HG02884 (cell line): ENCODE data around the gene MYH15.

Experiments
- ATAC-seq: cut with Tn5 transposase; IDR thresholded peaks from one replicate; pipeline ENCODE4 v1.9.1; 2021; ENCODE audit warnings: mild to moderate bottlenecking, moderate library complexity; ENCODE audit not compliant: unreplicated experiment

MYH15 gene

DNA sequence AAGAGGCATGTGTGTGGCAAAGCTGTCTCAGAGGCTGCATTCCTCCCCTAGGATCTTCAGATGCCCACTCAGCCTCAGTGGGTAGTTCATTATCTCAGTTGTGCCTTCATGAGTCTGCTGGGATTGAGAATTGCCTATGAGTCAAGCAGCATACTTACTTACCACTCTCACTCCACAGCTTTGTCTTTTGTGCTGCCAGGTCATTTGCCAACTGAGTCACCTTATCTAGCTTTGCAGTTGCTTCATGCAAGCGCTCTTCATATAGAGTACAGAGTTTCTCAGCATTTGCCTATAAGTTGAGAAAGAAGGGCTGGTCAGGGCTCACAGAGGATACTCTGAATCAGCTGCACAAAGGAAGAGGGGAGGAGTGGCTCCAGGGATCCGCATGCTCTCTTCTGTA is 89.5 kb downstream of the MYH15 start:
- no peak for ATAC-seq

DNA sequence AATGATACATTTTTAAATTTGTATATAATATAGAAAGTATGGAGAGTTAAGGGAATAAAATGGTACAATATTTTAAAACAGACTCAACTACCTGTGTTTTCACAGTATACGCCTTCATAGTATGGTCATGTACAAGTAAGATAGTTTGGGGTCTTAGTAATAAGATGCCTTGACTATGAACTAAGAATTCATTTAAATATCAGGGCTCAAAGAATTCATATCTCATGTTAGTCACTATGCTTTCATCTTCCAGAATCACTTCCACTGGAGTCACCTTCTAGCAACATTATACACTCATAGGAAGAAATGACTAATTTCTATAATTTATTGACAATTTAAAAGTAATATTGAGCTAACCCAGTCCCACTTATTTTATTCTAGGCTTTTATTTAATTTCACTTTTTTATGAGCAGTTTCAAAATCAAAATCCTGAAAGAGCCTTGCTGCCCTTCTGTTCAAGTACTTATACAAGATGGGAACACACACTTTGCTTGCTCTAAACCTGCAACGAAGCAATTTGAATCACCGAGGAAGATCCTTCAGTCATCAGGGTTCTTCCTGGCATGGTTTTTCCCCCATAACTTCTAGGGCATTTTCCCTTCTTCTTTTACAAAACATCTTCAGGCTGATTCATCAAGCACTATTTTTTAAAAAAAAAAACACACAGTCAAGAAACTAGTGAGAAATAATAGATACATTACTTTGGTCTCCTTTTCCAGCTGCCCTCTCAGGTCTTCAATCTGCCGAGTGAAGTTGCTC is 94.1 kb downstream of the MYH15 start:
- ATAC-seq = no peak

DNA sequence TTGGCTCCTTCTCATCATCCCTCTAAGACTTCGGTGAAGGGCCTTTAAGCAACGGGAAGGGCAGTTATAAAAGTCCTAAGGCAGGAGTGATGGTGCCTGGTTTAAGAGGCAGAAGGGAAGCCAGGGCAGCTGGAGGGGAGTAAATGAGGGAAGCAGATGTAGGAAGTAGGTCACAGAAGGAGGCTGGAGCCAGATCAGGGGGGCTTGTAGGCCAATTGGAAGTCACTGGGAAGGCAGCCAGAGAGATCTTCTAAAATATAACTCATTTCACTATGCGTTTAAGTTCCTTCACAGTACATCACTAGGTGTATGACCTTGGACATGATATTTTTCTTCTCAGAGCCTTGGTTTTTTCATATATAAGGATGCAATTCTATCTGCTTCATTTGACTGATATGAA is 94.7 kb downstream of the MYH15 start:
- no peak for ATAC-seq

DNA sequence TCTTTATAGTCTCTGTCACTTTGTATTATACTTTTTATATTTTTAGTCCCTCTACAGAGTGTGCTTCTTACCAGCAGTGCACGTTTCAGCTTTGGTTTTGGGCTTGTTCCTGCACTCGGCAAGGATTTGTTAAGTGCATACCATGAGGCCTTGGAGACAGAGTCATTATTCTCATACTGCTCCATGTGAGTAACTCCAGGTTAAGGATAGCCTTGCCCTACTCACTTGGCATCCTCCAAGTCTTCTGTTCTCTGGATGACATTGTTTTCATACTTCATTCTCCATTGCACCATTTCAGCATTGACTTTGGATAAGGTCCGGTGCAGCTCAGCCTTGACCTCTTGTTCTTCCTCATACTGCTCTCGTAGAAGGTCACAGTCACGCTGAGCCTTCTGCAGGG is 96.4 kb downstream of the MYH15 start:
- ATAC-seq = no peak

DNA sequence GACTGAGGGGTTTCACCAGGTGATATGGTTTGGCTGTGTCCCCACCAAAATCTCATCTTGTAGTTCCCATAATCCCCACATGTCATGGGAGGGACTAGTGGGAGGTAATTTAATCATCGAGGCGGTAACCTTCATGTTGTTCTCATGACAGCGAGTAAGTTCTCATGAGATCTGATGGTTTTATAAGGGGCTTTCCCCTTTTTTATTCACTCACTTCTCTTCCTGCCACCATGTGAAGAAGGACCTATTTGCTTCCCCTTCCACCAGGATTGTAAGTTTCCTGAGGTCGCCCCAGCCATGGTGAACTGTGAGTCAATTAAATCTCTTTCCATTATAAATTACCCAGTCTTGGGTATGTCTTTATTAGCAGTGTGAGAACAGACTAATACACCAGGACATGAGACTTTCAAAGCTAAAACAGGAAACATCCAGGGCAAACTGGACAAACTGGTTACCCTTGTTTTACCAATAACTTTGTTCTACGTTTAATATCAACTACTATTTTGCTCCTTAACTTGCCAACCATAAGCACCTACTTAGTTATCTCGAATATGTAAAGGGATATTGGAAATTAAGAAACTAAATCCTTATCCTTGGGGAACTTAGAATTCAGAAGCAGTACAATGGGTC is 98.2 kb downstream of the MYH15 start:
- no peak for ATAC-seq

DNA sequence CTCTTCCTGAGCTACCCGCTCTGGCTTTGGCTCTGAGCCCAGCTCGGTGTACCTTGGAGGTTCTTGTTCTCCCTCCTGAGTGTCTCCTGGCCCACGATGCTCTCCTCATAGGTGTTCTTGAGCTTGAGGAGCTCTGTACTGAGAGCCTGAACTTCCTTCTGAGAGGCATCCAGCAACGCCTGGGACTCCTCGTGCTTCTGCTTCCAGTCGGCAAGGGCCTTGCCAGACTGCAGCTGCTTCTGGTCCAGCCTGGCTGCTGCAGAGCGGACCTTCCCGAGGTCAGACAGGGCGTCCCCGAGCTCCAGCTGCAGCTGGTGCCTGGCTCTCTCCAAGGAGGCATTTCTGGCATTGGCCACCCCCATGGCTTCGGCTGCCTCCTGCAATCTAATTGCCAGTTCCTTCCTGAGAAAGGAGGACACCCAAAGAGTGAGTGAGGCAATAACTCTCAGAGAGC is 99.8 kb downstream of the MYH15 start:
- ATAC-seq = no peak

DNA sequence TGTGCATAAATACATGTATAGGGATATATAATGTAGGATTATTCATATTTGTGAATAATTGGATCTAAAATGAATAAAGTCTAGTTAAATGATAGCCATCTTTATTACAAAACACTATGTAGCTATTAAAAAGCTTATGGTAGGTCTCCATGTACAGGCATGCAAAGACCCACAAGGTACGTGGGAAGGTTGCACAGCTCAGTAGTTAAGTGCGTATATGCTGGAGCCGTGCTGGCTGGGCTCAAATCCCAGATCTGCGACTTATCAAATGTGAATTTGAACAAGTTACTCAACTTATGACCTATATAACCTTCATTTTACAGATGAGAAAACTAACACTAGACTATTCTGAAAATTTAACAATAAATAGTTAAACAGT is 100.6 kb downstream of the MYH15 start:
- no peak for ATAC-seq

DNA sequence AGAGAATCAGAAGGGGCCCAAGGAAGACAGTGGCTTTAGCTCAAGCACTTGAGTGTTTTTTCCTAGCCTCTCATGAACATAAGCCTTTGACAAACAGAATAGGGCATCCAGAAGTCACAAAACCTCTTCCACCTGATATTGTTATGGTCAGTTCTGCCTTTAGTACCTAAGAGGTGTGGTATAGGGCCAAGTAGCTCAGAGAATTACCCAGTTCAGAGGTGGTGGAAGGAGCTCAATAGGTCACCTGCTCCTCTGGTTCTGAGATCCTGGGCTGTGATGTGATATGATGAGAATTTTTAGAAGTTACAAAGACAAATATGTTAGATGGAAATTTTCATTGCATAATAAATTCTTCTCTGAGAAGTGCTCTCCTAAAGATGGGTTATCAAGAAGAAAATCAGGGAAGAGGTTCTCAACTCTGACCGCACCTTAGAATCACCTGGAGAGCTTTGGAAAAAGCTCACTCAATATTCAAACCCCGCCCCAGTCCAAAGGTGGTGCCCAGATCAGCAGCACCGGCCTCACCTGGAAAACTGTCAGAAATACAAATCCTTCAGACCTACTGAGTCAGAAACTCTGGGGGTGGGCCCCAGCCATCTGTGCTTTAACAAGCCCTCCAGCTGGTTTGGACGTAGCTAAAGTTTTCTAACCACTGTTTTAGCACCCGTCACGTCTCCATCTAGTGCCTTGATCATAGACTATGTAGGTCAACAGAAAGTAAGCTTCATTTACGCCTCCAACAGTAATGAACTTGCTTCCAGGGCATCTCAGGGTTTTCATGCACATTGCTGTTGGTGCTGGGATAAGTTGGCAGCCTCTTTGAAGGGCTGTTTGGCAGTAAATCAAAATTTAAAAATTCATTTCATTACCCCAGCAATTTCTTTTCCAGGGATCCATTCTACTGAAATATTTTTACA is 101.3 kb downstream of the MYH15 start:
- no peak for ATAC-seq

DNA sequence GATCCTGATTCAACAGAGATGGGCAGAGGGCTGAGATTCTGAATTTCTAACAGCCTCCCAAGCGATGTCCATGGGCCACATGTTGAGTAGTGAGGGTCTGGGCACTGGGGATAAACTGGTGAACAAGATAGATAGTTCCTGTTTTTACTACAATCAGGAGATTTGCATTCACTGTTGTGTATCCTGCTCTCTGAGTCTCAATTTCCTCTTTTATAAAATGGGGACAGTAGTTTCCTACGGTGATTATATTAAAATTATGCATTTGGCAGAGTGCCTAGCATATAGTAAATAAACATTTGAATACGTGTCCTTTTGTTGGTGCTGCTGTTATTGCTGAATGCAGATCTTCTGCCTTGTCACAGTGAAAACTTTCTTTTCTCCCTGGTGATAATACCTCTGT is 102.5 kb downstream of the MYH15 start:
- ATAC-seq = no peak

DNA sequence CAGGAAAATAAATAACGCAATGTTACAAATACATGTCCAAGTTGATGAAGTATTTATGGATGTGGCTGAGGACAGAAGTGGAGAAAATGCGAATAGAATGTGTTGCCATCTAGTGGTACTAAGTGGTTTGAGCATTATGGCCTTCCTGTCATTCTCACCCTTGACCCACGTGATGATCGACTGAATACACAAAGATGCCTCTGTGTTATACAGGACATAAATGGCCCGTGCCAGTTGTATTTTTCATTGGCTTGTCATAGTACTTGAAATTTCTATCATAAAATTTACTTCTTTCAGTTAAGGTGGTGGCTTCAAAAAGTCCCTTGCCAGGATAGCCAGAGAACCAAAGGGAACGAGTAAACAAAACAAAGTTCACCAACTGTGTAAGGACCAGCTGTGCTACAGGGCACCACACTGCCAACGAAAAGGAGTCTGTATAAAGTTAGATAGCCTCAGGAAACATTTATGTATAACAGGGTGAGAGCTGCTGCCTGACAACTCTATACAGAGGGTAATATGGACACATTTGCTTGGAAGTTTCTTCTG is 103.7 kb downstream of the MYH15 start:
- peak; percentile 77 for ATAC-seq

DNA sequence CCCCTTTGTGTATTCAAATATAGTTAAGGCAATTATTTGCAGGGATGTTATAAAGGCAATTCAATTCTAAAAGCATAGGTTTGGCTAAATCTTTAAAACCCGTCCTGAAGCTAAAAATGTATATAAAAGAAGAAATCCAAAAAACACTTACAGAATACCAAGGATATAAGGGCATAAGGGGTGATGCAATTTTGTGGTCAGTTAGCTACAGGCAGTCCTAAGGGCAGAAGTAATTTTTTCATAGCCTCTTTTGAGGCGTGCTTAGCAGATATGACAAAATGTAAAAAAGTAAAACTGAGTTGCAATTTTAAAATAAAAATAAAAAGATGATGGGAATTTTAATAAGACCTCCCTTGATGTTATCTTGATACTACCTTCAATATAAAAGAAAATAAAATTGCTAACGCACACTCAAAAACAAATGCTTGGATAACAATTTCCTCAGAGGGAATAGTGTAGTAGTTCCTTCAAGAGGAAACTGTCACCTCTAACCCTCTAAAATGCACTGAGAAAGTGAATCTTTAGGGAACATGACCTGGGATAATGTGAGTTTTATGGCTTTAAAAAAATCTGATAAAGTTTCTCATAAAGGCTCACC is 104.2 kb downstream of the MYH15 start:
- ATAC-seq = no peak

DNA sequence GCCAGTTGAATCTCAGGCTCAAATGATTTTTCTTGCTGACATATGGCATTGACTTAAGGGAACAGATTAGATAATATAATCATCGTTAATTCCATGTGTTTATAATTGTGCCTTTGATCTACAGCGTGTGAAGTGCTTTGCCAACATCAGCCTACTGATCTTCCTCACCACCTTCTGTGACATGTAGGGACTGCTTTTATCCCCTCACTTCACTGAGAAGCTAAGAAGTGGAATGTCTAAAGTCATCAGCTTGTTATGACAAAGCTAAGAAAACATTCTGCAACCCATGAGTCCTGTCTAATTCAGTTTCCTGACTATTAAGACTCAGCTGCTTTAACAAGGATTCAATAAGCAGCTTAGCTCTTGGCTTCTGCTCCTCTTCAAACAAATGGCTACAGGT is 106.0 kb downstream of the MYH15 start:
- ATAC-seq = no peak

DNA sequence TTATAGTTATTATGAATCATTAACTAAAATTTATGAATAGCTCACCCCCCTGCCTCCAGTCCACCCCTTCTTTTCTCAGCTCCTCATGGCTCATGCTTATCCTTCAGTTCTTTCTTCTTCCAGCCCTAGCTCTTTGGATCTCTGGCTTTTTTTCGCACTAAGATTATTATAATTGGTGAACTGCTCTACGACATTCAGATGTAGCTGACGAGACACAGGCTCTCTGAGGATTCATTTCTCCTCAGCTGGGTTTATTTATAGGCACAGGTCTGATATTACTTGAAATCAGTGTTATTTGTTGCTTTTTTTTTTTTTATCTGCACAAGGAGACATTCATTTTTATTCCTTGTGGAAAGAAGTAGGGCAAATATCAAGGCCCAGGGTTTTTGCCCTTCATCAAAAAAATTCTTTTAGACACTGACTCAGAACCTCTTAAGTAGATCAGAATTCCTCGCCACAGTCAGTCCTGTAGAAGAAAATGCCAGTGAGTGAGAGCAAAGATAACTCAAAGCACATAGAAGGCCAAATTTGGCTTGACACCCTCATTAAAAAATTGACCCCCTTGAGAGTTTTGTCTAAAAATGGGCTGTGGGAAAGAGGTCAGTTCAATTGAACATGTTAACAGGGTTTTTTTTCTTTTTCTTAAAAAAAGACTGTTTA is 106.6 kb downstream of the MYH15 start:
- ATAC-seq = no peak

DNA sequence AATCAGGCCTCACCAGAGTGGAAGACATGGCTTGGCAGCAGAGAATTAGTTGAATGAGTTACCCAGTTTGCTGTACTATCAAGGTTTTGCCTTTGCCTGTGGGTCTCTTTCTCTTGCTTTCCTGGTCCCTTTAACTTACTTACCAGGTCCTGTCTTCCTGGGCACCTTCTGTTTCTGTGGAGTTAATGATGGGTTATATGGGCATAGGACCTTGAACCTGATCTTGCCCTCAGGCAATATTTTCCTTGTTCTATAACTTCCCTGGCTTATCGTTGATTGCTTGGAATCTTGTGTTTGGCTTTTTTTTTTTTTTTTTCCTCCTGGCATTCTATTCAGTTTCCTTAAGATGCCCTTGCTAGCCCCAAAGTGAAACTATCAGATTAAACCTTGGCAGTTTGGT is 107.2 kb downstream of the MYH15 start:
- no peak for ATAC-seq

DNA sequence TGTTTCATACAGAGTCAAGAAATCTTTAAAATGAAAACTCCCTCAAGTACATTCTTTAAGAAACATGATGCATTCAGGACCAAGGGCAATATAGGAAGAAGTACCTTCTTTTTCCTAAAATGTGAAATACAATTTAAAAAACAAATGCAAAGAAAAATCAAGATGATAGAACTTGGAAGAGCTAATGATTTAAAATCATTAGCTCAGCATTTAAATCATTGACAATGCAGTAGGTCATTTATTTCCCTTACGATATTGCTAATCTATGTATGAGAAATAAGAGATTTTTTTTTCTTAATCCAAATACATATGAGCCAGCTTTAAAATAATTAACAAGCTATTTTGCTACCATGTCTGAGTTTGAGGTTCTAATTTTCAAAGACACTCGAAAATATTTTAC is 108.6 kb downstream of the MYH15 start:
- ATAC-seq = no peak

DNA sequence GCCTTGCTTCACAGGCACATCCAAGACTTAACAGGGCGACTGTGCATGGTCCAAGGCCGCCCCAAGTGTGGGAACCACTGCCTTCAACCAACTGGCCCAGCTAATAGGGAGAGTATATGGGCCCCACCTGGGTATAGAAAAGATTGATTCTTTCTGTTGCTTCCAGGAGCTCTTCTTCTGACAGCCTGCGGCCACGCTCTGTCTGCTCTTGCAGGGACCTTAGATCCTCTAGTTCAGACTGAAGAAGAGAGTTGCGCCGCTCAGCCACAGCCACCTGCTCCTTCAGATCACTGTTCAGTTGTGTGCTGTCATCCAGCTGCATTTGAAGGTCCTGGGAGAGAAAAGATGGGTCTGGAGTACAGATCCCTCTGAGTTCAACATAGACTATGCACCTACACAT is 111.9 kb downstream of the MYH15 start:
- ATAC-seq = no peak

DNA sequence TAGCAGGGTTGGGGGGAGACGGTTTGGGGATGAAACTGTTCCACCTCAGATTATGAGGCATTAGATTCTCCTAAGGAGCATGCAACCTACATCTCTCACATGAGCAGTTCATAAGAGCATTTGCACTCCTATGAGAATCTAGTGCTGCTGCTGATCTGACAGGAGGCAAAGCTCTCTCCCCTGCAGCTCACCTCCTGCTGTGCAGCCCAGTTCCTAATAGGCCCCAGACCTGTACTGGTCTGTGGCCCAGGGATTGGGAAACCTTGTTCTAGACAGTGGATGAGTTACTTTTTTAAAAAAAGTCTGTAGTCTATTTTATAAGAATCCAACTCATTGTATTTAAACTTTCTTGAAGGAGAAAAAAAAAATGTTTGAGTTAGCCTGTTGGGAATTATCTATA is 114.1 kb downstream of the MYH15 start:
- ATAC-seq = no peak

DNA sequence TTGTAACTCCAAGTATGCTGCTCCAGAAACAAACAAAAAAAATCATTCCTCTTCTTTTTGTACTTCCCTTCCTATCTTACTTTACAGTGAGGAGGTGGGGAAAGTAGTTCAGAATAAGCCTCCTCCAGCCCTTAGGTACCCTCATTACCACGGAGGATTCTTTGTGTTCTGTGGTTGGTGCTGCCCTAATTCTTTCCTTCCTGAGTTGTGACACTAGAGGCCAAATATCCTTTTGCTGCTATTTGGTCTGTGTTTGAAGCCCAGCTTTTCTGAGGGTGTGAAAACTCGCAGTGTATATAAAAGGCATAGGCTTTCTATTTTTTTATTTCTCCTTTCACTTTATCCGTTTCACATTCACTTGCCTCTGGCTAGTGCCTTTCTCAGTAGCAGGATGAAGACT is 115.8 kb downstream of the MYH15 start:
- ATAC-seq = no peak

DNA sequence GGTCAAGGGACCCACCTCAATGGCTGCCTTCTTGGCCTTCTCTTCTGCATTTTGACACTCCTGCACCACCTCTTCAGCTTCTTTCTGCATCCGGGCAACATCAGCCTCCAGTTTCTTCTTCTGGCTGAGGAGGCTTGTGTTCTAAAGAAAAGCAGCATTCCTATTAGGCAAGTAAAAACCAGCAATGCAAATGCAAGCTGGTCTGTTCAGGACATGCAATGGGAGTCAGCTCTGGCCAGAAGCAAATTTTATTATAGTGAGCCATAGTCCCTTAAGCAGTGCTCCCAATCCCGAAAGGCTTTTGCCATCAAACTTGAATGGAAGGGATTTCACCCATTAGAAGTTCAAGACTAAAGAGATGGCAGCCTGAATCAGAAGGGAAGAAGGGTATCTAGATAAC is 116.4 kb downstream of the MYH15 start:
- ATAC-seq = no peak

DNA sequence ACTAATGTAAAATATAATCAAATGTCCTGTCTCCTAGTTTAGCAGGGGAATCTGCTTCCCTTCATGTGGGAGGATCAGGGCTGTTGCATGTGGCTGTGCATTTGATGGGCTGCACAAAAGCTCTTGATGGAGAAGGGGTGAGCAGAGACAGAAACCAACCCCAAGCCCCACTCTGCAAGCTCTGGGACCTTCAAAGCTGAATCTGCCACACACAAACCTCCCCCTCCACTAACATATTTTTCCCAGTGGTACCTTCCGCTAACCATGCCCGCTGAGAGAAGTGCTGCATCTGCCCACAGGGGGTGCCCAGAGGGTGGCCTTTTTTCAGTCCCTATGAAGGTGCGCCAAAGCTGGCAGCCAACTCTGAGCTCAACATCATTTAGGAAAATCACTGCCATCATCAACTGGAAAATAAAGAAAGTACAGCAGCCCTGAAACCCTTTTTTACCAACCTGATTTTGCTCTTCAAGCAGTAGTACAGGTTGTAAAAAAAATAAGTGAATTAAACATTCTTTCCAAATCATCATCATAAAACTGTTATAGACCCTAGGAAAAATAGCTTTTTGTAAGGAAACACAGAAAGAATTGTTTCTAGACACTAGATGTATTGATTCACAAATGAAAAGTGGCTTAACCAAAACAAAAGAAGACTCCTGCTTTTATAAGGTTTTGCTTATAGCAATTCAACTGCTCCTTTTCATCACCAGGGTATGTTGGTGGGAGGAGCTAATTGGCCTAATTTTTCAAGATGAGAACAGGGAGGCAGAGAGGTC is 117.1 kb downstream of the MYH15 start:
- no peak for ATAC-seq
